CD4-positive, alpha-beta T cell treated with Interleukin-17A for 4 hours (primary cell): ENCODE data around the gene SLC4A7.
"Not testable (repeated sequence)": the region's sequence is repeated elsewhere in the genome, so short reads cannot be mapped to it uniquely, and the experiment has no call there.

Experiments
- DNase-seq: peaks from one replicate; pipeline ENCODE4 v3.0.0-alpha.2; 2020; ENCODE audit warnings: mixed read lengths

The SLC4A7 gene

GRCh38 chr3:27486336-27486735 lies 2.2 kb upstream of the SLC4A7 start:
- DNase-seq, result no peak

GRCh38 chr3:27485866-27486265 lies 1.7 kb upstream of the SLC4A7 start:
- DNase-seq, result no peak

- DNase-seq, result peak; percentile 44
Measured at GRCh38 chr3:27483117-27484014, 818 bp downstream of the SLC4A7 start.

GRCh38 chr3:27479806-27480543 lies 4.2 kb downstream of the SLC4A7 start:
- no peak for DNase-seq

GRCh38 chr3:27471923-27472550 lies 12.1 kb downstream of the SLC4A7 start:
- DNase-seq, result no peak

GRCh38 chr3:27468283-27468886 lies 15.8 kb downstream of the SLC4A7 start:
- DNase-seq, result no peak

- DNase-seq, result no peak
Measured at GRCh38 chr3:27467545-27467944, 16.6 kb downstream of the SLC4A7 start.

GRCh38 chr3:27464646-27465045 lies 19.5 kb downstream of the SLC4A7 start:
- no peak for DNase-seq

GRCh38 chr3:27462228-27462627 lies 22.0 kb downstream of the SLC4A7 start:
- DNase-seq, result no peak

GRCh38 chr3:27458929-27459328 lies 25.3 kb downstream of the SLC4A7 start:
- DNase-seq, result no peak

GRCh38 chr3:27456554-27456953 lies 27.6 kb downstream of the SLC4A7 start:
- DNase-seq, result no peak

GRCh38 chr3:27454914-27455313 lies 29.3 kb downstream of the SLC4A7 start:
- DNase-seq, result no peak

GRCh38 chr3:27454461-27454860 lies 29.7 kb downstream of the SLC4A7 start:
- DNase-seq, result no peak

- no peak for DNase-seq
Measured at GRCh38 chr3:27452368-27453090, 31.7 kb downstream of the SLC4A7 start.

GRCh38 chr3:27451842-27452241 lies 32.3 kb downstream of the SLC4A7 start:
- DNase-seq, result no peak

GRCh38 chr3:27451251-27451650 lies 32.9 kb downstream of the SLC4A7 start:
- no peak for DNase-seq

- no peak for DNase-seq
Measured at GRCh38 chr3:27449530-27450150, 34.5 kb downstream of the SLC4A7 start.

- not testable (repeated sequence) for DNase-seq
Measured at GRCh38 chr3:27442995-27443394, 41.2 kb downstream of the SLC4A7 start.

GRCh38 chr3:27438352-27438751 lies 45.8 kb downstream of the SLC4A7 start:
- not testable (repeated sequence) for DNase-seq

- no peak for DNase-seq
Measured at GRCh38 chr3:27431116-27431515, 53.1 kb downstream of the SLC4A7 start.

- DNase-seq, result no peak
Measured at GRCh38 chr3:27429909-27430308, 54.3 kb downstream of the SLC4A7 start.

GRCh38 chr3:27428446-27428845 lies 55.7 kb downstream of the SLC4A7 start:
- no peak for DNase-seq
